HepG2 (cell line): ENCODE results near the gene SLC5A6. TPM values are rescaled to one million over a fixed set of nuclear protein-coding genes. Genes with fewer than 3 reads are reported as not detected.

Experiments
- AKAP8 ChIP-seq: sonication (generic); formaldehyde crosslinking; IDR thresholded peaks from 2 replicates; pipeline ENCODE4 v1.5.1; 2020; ENCODE audit warnings: mild to moderate bottlenecking, missing genetic modification reagents
- ATF4 ChIP-seq, 2 experiments: fragments of 450-650 bp in 1 of 2; sonication (generic) in 1 of 2; formaldehyde crosslinking; IDR thresholded peaks; 2 replicates each; pipeline versions ENCODE4 v1.5.0 to v1.8.0; 2020 to 2022; ENCODE audit warnings: mild to moderate bottlenecking in 1 of 2, missing genetic modification reagents in 1 of 2
- BRD4 ChIP-seq: sonication (generic); formaldehyde crosslinking; IDR thresholded peaks from 2 replicates; pipeline ENCODE4 v1.4.0; 2020; ENCODE audit warnings: missing genetic modification reagents
- CREM ChIP-seq, 2 experiments: sonication (generic) in 1 of 2; formaldehyde crosslinking in 1 of 2; IDR thresholded peaks; 2 replicates each; pipeline versions ENCODE4 v1.4.0 to v1.6.1; 2016 to 2020; ENCODE audit warnings: antibody characterized with exemption in 1 of 2, mild to moderate bottlenecking in 1 of 2, missing genetic modification reagents in 1 of 2
- DMAP1 ChIP-seq: IDR thresholded peaks from 2 replicates; pipeline ENCODE4 v1.6.1; 2016
- FOXC1 ChIP-seq: sonication (generic); formaldehyde crosslinking; IDR thresholded peaks from 2 replicates; pipeline ENCODE4 v1.8.0; 2022; ENCODE audit warnings: mild to moderate bottlenecking, missing genetic modification reagents, borderline replicate concordance
- KDM5B ChIP-seq: sonication (generic); formaldehyde crosslinking; IDR thresholded peaks from 2 replicates; pipeline ENCODE4 v1.4.0; 2020; ENCODE audit warnings: missing genetic modification reagents, mild to moderate bottlenecking, borderline replicate concordance
- KDM6A ChIP-seq: IDR thresholded peaks from 2 replicates; pipeline ENCODE4 v1.6.1; 2016; ENCODE audit warnings: low read depth
- KIAA2018 ChIP-seq: sonication (generic); formaldehyde crosslinking; IDR thresholded peaks from 2 replicates; pipeline ENCODE4 v1.5.0; 2020; ENCODE audit warnings: mild to moderate bottlenecking, missing genetic modification reagents, borderline replicate concordance
- KMT2A ChIP-seq: sonication (generic); formaldehyde crosslinking; IDR thresholded peaks from 2 replicates; pipeline ENCODE4 v1.4.0; 2020; ENCODE audit warnings: missing genetic modification reagents
- KMT2B ChIP-seq: IDR thresholded peaks from 2 replicates; pipeline ENCODE4 v1.6.1; 2016; ENCODE audit warnings: missing genetic modification reagents, missing compliant biosample characterization
- MTF2 ChIP-seq: sonication (generic); formaldehyde crosslinking; IDR thresholded peaks from 2 replicates; pipeline ENCODE4 v1.5.0; 2020; ENCODE audit warnings: missing genetic modification reagents, borderline replicate concordance
- PRMT3 ChIP-seq: sonication (generic); formaldehyde crosslinking; IDR thresholded peaks from 2 replicates; pipeline ENCODE4 v1.8.1; 2022; ENCODE audit warnings: low read depth, mild to moderate bottlenecking, moderate library complexity, missing genetic modification reagents, borderline replicate concordance
- RARA ChIP-seq: IDR thresholded peaks from 2 replicates; pipeline ENCODE4 v1.6.1; 2016; ENCODE audit warnings: missing genetic modification reagents, missing compliant biosample characterization
- TBP ChIP-seq: sonication (generic); formaldehyde crosslinking; IDR thresholded peaks from 2 replicates; pipeline ENCODE4 v1.5.0; 2020; ENCODE audit warnings: missing genetic modification reagents
- ZC3H4 ChIP-seq: sonication (generic); formaldehyde crosslinking; IDR thresholded peaks from 2 replicates; pipeline ENCODE4 v1.4.0; 2020; ENCODE audit warnings: missing genetic modification reagents, borderline replicate concordance
- ZFP36 ChIP-seq: fragments of 150-350 bp; IDR thresholded peaks from 2 replicates; pipeline ENCODE4 v1.6.1; 2018; ENCODE audit warnings: borderline replicate concordance, low read length, low read depth; ENCODE audit not compliant: partially characterized antibody
- ZNF660 ChIP-seq: sonication (generic); formaldehyde crosslinking; IDR thresholded peaks from 2 replicates; pipeline ENCODE4 v1.5.1; 2020; ENCODE audit warnings: mild to moderate bottlenecking, low read depth, missing genetic modification reagents, borderline replicate concordance
- ZNF703 ChIP-seq: sonication (generic); formaldehyde crosslinking; IDR thresholded peaks from 2 replicates; pipeline ENCODE4 v1.5.1; 2020; ENCODE audit warnings: missing genetic modification reagents, mild to moderate bottlenecking, moderate library complexity, borderline replicate concordance
- ZNF720 ChIP-seq: sonication (generic); formaldehyde crosslinking; IDR thresholded peaks from 2 replicates; pipeline ENCODE4 v1.4.0; 2020; ENCODE audit warnings: missing genetic modification reagents
- polyA plus RNA-seq, 8 experiments: library from polyadenylated mRNA; depleted of rRNA in 3 of 8; stranded (reverse) in 7 of 8; unstranded in 1 of 8; fragments of >200 nt; fragmentation: Illumina TruSeq in 4 of 8; extraction: Trizol in 4 of 8; gene quantifications; 2 replicates each; pipeline versions ENCODE4 v1.2.1 to v1.2.3, GENCODE V29; 2011 to 2016; ENCODE audit warnings: low read depth in 4 of 8, missing spikeins in 1 of 8, mixed read lengths in 1 of 8; ENCODE audit not compliant: insufficient read depth in 1 of 8
- total RNA-seq, 5 experiments: library from RNA; depleted of rRNA; stranded (reverse); fragments of >200 nt; fragmentation: Illumina TruSeq; extraction: Trizol; gene quantifications; 2 replicates each; pipeline ENCODE4 v1.2.3, GENCODE V29; 2016; ENCODE audit warnings: low read depth in 1 of 5

Gene SLC5A6
- total and polyA plus RNA-seq, 2 of the 13 experiments (the other 11 are each of a cell fraction or from before 2014, with no cell fraction given): 135 to 417 TPM

- TF ChIP-seq KIAA2018 (CRISPR knock-in tag) (no peak), KDM6A (CRISPR knock-in tag) (no peak), CREM (IDR thresholded peaks at IDR 0.05) (peak; percentile 44; the same call in 1 of the 2 replicates), CREM (CRISPR knock-in tag; IDR thresholded peaks at IDR 0.05) (no peak), DMAP1 (0 out of 2 replicates have a peak, but pooled peaks have one; percentile 20), PRMT3 (CRISPR knock-in tag) (no peak), ZNF660 (CRISPR knock-in tag) (no peak), KDM5B (CRISPR knock-in tag) (no peak), ZFP36 (no peak), ZNF720 (CRISPR knock-in tag) (no peak), RARA (CRISPR knock-in tag) (0 out of 2 replicates have a peak, but pooled peaks have one; percentile 41), KMT2A (CRISPR knock-in tag) (0 out of 2 replicates have a peak, but pooled peaks have one; percentile 20), ZNF703 (CRISPR knock-in tag) (no peak), ZC3H4 (CRISPR knock-in tag) (no peak), AKAP8 (CRISPR knock-in tag) (no peak), ATF4 (CRISPR knock-in tag; IDR thresholded peaks at IDR 0.05) (no peak), FOXC1 (no peak), KMT2B (CRISPR knock-in tag) (no peak; the same call in 1 of the 2 replicates), BRD4 (CRISPR knock-in tag) (no peak), TBP (CRISPR knock-in tag) (no peak), MTF2 (no peak)
These were observed 2.3 kb downstream of the SLC5A6 start (continued) for GRCh38 chr2:27209621-27210401.
